ENCODE results near the gene NOC4L.
"Not testable (repeated sequence)": the region's sequence is repeated elsewhere in the genome, so short reads cannot be mapped to it uniquely, and the experiment has no call there.

The NOC4L gene

DNA sequence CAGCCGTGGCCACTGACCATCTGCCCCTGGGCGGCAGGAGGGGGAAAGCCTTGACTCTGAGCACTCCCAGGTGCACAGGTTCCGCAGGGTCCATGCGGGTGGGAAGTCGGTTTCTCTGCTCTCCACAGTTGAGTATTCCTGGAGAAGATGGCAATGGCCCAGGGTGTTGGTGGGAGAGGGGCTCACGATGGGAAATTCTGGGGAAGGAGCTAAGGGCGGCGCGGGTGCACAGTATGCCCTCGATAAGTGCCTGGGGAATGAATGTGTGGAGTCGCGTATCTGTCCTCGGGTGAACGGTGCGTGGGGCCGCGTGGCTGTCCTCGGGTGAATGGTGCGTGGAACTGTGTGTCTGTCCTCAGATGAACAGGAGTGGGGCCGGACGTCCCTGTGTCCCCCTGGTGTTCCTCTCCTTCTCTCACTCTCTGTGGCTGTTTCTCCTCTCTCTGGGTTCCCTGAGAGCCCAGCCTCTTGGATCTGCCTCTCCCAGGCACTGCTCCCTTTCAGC is 38.0 kb downstream of the NOC4L start:
- DNase-seq (ENCODE audit: low spot score) = no peak

DNA sequence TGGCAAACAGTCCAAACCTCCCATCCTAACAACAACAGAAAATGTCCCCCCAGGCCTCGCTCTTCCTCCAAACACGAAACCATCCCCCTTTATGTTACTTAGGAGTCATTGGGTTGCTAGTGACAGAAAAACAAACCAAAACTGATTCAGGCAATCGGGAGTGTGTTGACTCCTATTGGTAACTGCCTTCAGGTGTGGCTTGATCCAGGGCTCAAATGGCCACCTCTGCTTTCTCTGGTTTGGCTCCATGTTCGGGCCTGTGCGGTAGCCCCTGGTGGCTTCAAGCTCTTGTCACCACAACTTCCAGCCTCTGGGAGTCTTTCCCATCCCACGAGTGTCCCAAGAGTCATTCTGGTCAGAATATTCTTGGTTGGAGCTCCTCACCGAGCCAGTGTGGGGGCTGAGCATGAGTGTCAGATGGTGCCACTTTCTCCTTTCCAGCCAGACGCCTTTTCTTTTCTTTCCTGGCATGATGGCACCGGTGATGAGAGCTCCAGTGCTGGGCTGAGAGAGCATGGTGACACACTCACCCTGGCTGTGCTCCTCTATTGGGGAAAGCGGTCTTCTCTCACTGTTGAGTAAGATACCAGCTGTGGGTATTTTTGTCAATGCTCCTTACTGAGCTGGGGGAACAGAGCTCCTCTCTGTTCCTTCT is 38.6 kb downstream of the NOC4L start:
- no peak for DNase-seq (ENCODE audit: low spot score)

DNA sequence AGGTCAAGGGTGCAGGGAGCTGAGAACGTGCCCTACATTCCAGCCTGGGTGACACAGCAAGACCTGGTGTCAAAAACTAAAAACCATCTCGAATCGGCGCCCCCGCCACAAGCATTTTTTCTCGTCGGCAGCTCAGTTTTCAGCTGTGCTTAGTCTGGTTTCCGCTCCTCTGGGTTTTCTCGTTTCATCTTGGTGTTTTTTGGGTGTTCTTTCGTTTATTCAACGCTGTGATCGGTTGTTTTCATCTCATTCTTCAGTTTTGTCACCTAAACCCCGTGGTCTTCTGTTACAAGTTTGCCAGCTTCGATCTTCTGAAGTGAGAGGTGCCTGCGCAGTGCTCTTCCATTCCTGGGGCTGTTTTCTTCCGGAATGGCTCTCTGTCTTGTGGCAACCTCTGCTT is 41.4 kb downstream of the NOC4L start:
- DNase-seq (ENCODE audit: low spot score) = no peak

DNA sequence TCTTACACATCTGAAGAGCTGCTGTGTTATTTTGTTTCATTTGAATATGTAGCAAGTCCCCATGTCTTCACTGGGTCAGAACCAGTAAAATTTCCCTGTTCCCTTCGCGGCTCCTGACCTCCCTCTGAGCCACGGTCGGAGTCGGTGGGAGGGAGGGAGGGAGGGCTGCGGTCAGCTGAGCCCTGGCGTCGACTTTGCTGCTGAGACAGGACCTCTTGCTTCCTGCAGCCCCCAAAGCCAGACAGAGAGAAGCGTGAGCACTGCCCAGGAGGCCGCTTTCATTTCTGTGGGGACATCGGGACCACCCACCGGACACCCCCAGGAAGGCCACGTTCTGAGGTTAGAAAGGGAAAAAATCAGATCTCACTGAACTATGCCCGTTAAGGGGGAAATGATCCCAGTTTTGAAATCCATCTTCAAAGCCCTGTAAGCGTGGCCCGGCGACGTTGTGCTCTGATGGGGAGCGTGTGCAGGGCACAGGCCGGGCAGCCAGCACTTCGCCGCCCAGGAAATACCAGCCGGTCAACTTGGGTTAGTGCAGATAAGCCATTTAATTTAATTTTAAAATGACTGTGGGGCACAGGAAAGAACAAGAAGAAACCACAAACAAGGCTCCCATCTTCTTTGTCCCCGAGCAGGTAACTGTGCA is 42.1 kb downstream of the NOC4L start:
- no peak for DNase-seq (ENCODE audit: low spot score)

DNA sequence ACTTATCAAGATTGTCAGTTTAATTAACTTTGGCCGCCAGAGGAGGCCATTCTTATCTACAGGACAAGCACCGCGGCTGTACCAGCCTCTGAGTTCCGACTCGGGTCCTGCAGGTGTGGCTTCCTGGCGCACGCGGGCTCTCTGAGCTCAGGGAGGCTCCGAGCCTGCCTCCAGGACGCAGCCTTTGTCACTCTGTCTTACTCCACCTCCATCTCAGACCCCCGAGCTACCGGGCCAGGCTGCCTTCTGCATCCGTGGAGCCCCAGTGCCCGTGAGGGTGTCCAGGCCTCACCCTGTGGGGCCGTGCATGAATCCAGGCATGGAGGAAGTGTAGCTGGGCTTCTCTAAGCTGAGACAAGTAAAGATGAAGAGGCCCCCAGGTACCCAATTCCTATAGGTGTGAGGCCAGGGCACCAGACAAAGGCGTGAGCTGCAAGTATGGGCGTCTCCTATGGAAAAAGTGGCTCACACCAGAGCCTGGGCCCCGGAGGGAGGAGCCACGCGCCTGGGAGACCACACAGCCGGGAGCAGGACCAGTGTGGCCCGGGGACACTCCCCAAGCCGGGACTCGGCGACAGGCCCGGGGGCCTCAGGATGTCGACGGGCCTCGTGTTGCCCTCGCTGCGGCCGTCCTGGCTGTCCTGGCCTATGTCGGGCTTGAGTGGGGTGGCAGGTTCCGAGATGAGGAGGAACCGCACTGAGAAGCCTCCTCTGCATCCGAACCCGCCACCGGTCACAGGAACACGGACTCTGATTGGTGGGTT is 42.8 kb downstream of the NOC4L start:
- no peak for DNase-seq (ENCODE audit: low spot score)

DNA sequence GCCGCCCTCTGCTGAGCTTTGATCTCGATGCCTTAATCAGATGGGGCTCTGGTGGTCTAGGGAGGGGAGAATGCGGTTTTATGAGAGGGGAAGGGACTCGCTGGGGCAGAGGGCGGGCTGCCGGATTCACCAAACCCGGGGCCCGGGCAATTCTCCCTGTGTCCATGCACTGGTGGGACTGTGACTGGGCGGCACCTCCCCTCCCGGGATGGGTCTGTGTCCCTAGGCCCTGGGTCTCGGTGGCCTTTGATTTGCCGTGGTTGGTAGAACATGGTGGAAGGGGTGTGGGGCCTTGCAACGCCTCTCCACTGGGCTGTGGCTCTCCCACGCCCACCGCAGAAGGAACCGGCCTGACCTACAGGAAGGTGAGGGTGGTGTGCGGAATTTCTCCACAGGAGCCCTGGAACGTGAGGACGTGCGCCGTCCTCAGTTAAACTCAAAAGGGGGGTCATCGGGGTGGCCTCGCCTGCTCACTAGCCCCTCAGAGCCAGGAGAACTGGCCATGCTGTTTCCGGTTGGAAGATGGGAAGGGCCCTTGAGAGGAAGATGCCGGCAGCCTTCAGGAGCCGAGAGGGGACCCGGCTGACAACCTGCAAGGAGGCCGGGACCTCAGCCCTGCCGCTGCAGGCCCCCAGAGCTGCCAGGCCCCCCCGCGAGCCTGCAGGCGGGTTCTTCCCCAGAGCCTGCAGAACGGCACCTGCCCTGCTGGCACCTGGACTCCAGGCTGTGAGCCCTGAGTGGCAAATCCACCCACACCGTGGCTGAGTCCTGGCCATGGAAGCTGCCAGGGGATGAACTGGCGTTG is 43.6 kb downstream of the NOC4L start:
- DNase-seq (ENCODE audit: low spot score) = no peak

DNA sequence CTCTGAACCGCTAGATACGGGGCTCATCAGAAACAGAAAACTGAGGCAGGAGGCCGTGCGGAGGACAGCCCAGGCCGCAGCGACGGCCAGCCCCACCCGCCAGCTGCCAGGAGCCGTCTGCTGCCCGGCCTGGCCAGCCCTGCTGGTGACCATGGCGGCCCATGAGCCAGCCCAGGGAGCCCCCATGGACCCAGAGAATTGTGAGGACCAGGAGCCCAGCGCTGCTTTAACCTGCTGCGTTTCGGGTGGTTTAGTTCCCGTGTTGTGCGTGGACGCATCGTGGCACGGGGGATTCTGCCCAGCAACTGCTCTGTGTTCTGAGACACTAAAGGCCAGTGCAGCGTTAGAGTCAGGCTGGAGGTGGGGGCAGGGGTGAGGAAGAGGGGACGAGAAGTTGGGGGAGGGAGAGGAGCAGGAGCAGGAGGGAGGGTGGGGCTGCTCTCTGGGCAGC is 44.2 kb downstream of the NOC4L start:
- no peak for DNase-seq (ENCODE audit: low spot score)

DNA sequence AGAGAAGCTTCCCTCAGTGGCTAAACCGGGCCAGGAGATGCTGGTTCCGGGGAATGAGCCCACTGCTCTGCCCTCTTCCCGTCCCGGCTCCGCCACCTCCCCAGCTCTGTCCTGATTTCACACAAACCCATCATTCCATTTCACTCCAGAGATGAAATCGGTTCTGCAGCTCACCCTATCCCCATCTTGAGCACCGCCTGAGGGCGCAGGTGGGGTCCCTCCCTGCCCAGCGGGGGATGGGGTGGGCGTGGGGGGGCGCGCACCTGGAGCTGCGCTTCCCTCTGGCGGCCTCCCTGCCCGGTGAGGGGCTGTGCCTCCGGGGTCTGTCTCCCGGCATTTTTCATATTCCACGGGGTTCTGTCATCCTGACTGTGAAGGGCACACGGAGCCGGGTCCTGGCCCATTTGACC is 44.7 kb downstream of the NOC4L start:
- no peak for DNase-seq (ENCODE audit: low spot score)

DNA sequence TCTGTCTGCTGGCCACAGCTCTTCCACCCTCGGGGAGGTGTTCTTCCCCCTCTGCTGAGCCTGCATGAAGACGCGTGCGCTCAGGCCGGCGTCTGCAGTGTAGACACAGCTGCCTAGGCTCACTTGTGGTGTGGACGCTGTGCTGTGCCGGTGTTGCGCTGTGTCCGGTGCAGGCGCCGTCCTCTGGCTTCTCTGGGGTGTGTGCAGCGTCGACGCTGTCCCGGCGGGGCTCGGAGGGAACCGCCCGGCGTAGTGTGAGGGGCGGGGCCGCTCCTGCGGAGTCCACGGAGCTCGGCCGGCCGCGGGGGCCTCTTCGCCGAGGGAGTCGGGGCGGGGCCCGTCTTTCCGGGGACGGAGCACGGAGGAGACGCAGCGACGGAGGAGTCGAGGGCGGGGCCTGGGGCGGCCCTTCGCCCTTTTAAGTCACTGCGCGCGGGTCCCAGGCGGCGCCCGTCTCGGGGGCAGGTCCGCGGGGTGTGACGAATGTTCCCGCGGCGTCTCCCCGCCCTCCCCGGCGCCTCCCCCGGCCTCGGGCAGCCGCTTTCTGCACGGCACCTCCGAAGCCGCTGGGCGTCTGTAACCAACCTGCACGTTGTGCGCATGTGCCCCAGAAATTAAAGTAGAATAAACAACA is 45.2 kb downstream of the NOC4L start:
- DNase-seq (ENCODE audit: low spot score) = peak; percentile 96

DNA sequence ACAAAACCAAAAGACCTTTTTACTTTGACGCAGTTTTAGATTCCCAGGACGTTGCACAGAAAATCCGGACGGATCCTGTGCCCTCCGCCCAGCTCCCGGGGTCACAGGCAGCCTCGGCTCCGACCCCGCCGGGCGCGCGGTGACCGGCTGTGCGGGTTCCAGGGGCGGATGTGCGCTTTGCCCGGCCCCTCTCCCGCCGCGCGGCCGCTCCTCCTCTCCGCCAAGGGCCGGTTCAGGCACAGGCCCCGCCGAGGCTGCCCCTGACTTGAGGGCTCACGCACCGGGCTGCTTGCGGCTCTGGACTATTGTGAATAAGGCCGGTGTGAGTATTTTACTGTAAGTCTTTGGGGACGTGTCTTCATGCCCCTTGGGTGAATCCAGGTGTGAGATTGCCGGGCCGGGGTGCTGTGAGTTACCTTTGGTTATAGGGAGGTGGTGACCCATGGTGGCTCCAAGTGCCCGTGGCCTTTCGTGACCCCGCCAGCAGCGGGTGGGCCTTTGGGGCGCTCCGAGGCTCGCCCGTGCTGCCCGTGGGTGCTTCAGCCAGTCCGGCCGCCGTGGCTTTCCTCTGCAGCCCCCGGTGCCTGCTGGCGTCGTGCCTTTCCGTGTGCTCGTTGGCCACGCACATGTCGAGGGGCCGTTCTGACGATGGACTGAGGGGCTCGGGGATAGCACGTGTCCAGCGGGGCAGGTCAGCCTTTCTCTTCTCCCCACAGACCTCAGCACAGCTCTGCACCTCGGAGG is 45.9 kb downstream of the NOC4L start:
- peak; percentile 48 for DNase-seq (ENCODE audit: low spot score)

DNA sequence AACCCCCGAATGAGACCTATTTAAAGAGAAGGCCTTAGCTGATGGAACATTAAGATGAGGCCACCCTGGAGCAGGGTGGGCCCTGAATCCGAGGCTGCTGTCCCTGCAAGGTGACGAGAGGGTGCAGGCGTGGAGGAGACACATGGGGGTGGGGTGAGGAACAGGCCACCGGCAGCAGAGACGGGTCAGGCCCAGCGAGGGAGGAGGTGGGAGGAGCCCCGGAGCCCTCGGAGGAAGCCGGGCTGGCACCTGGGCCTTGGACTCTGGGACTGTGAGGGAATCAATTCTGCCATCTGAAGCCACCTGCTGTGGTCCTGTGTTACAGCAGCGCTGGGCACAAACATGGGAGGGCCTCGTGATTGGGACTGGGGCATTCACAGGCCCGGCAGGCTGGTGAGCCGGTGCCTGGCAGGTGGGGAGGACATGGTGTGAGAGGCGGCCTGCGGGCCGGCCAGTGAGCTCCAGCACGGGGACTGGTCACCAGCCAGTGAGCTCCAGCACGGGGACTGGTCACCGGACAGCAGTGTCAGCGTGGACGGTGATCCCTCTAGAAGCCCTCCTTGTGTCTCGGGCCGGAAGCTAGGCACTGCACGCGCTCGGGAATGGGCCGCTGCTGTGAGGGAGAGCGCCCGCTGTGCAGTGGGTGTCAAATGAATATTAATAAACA is 46.7 kb downstream of the NOC4L start:
- no peak for DNase-seq (ENCODE audit: low spot score)

DNA sequence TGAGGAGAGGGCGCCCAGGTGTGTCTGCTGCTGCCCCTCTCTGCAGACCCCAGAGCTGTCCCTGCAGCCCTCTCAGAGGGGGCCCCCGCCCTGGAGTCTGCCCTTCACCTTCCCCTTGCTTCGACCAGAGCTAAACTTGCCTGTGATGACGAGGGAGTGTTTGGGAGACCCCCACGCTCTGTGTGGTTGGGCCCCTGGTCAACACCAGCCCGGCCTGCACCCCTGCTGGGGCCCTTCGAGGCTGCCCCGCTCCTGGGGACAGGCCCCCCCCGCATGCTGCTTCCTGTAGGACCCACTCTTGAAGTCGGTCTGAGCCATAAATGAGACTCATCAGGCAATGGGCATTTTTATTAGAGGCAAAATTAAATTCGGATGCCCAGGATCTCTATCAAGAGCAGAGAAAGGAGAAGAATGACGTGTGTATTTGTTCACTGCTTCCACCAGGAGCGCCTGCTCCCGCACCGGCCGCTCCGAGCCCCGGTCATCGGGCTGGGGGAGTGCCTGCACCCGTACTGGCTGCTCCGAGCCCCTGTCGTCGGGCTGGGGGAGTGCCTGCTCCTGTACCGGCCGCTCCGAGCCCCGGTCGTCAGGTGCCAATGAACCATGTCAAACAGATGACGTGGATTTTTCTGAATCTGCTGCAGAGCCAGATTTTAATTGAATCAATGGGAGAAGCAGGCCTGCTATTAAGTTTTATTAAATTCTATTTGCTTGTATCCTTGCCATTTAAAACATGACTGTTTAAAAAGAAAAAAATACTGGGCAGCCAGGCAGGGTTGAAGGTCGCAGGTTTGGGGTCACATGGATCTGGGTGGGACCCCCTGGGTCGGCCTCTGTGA is 47.7 kb downstream of the NOC4L start:
- no peak for DNase-seq (ENCODE audit: low spot score)

DNA sequence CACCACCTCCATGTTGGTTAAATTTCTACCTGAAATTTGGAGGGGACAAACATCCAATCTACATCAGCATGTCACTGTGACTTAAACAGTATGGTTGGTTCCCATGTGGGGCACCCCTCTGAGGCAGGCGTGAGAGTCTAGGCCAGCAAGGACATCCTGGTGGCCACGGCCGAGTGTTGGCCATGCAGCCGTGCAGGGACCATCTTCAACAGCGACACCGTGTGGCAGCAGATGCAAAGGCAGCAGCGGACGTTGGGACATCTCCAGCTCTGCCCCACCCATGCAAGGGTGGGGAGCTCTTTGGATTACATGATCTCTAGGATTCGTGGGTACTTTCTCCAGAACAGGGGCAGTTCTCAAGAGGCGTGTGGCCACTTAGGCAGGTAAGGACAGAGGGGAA is 49.8 kb downstream of the NOC4L start:
- no peak for DNase-seq (ENCODE audit: low spot score)

DNA sequence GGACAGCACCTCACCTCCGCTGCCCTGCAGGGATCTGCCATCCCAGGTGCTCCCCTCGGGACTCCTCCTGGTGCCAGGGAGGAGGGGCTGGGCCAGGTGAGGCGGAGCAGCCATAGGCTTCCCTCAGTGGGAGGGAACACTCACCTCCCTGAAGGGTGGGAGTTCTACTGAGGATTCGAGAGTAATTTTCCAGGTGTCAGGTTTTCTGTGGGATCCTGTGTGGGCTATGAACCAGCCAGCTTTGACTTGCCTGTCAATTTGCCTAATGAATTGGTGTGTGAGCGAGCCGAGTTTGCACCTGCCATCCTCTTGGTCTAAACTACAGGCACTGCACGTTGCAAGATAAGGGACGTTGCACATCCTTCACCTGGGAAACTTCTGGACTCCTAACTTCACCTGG is 50.3 kb downstream of the NOC4L start:
- no peak for DNase-seq (ENCODE audit: low spot score)

DNA sequence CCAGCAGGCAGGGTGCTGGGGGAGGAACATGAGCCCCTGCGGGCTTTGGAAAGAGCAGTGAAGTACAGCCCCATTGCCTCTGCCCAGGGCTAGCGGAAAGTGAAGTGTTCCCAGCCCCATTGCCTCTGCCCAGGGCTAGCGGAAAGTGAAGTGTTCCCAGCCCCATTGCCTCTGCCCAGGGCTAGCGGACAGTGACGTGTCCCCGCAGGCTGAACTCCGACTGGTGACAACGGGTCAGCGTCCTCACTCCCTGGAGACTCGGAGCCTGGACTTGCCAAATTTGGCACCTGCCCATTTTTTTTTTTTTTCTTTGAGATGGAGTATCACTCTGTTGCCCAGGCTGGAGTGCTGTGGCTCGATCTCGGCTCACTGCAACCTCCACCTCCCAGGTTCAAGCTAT is 51.0 kb downstream of the NOC4L start:
- DNase-seq (ENCODE audit: low spot score) = not testable (repeated sequence)

DNA sequence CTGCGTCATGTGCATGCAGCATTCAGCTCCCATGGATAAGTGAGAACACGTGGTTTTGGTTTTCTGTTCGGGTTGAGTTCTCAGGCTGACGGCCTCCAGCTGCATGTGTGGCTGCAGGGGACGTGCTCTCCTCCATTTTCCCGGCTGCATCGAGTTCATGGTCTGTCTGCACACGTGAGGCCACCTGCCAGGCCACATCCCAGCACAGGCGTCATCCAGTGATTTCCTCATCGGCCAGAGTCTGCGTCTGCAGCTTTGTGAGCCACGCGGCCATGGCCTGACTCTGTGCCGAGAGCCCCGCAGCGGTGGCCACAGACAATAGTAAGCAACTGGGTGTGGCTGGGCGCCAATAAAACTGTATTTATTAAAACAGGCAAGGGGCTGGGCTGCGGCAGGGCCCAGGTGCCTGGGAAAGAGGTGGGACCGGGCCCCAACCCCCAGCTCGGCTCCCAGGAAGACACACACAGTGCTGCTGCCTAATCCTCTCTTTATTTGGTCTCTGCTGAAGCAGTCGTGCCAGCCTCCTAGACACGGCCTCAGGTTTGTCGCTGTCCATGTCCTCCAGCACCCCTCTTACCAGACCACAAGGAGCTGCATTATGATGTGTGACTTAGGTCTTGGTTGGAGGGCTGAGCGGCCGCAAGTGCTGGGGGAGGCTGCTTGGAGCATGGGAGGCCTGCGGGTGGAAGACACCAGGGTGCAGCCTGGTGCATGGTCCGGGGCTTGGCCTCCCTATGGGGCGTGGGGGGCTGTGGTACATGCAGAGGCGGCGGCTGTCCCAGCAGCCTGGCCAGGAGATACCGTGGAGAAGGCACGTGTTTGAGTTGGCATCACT is 52.0 kb downstream of the NOC4L start:
- DNase-seq (ENCODE audit: low spot score) = no peak

DNA sequence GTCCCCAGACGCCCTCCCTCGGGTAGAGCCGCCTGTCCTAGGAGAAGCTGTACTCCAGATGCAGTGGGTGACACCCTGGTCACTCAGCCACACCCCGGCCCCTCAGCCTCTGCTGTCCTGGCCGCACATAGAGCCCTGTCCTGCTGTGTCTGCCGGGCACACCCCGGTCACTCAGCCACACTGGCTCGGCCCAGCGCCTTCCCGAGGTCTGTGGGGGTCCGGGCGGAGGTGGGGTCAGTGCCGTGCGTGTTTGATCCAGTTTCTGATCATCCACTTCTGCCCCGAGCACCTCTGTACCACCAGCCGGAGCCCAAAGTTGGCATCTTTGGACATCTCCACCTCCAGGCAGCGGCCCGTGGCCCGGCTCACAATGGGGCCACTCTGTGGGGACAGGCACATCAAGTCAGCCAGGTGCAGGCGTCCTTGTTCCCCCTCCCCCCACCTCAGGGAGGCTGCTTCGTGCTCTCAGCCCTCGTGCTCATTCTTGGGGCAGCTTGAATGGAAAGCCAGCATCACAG is 52.7 kb downstream of the NOC4L start:
- no peak for DNase-seq (ENCODE audit: low spot score)

DNA sequence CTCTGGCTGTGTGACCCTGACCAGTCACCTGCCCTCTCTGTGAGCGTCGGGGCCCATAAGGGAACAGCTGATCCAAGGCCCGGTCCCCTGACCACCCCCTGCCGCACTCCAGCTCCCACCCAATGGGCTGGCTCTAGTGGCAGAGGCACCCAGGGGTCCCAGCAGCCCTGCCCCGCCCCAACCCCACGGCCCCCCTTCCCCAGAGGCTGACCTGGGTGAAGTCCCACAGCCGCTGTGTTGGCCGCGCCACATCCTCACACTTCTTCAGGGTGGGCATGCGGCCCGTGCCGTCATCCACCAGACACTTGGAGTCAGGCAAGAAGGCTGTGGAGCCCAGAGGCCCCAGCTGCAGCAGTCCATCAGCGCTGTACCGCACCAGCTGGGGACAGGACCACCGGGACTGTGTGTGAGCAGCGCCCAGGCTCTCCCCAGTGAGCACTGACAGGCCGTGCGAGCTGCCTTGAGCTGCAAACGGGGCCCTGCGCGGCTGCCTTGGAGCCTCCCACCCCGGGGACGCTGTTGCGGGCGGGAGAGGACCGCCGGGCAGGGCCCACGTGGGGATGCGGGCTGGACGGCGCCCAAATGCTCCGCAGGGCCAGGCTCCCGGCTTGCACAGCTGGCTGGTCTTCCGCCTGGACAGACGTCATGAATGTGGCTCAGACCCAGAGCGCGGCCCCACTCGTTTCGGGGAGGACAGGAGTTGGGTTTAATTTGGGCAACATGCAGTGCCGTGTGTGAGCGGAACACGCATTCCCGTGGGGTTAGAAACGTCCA is 53.5 kb downstream of the NOC4L start:
- no peak for DNase-seq (ENCODE audit: low spot score)

Measured in hepatic stellate cell (primary cell).